Occipital lobe (tissue), 2 donors: Measurements from ENCODE around the gene TNS2. TPM values are rescaled to one million over a fixed set of nuclear protein-coding genes. Genes with fewer than 3 reads are reported as not detected.
A peak's percentile ranks its signal among the peaks of the same experiment; 100 is the strongest.

Source experiments
- DNase-seq: peaks from one replicate; lab custom pipeline; 2025; lab: John Stamatoyannopoulos, UW
- total RNA-seq: library from RNA; depleted of rRNA; stranded (reverse); fragments of >200 nt; gene quantifications from one replicate; pipeline ENCODE4 v1.2.3, GENCODE V29; 2014

The TNS2 gene
- total RNA-seq, 1 donor from 2014 or later: 11.1 TPM

- DNase-seq: peak; percentile 27
Observed at GRCh38 chr12:53056296-53056695, 6.4 kb downstream of the TNS2 start.

GRCh38 chr12:53056901-53057300 lies 7.0 kb downstream of the TNS2 start:
- no peak for DNase-seq

- DNase-seq: no peak
Observed at GRCh38 chr12:53057816-53058500, 8.1 kb downstream of the TNS2 start.

- no peak for DNase-seq
Observed at GRCh38 chr12:53058674-53059433, 9.0 kb downstream of the TNS2 start.

- DNase-seq: no peak
Observed at GRCh38 chr12:53059434-53060063, 9.7 kb downstream of the TNS2 start.

- DNase-seq: no peak
Observed at GRCh38 chr12:53060064-53060720, 10.3 kb downstream of the TNS2 start.

- no peak for DNase-seq
Observed at GRCh38 chr12:53060721-53061276, 10.9 kb downstream of the TNS2 start.

- DNase-seq: no peak
Observed at GRCh38 chr12:53061404-53062010, 11.6 kb downstream of the TNS2 start.

GRCh38 chr12:53062011-53062961 lies 12.4 kb downstream of the TNS2 start:
- DNase-seq: no peak

DNA sequence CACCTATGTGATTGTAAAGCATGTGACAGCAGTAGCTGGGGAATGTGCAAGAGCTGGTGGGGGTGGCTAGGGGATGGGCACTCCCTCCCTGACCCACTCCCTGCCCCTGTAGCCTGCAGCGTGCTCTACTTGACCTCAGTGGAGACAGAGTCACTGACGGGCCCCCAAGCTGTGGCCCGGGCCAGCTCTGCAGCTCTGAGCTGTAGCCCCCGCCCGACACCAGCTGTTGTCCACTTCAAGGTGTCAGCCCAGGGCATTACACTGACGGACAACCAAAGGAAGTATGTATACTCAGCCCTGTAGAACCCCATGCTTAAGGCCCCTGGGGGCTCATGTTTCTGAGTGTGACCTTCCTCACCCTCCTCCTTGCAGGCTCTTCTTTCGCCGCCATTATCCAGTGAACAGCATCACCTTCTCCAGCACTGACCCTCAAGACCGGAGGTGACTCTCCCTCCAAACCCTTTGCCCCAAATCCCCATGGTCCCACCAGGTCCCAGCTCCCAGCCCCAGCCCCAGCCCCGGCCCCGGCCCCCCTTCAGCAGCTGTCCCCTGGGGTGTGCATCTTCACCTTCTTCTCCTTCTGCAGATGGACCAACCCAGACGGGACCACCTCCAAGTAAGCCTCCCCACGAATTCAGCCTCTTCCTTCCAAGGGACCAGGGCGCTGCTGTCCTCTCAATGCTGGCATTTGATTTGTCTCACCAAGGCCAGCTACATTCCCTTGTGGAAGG lies 13.3 kb downstream of the TNS2 start:
- no peak for DNase-seq

DNA sequence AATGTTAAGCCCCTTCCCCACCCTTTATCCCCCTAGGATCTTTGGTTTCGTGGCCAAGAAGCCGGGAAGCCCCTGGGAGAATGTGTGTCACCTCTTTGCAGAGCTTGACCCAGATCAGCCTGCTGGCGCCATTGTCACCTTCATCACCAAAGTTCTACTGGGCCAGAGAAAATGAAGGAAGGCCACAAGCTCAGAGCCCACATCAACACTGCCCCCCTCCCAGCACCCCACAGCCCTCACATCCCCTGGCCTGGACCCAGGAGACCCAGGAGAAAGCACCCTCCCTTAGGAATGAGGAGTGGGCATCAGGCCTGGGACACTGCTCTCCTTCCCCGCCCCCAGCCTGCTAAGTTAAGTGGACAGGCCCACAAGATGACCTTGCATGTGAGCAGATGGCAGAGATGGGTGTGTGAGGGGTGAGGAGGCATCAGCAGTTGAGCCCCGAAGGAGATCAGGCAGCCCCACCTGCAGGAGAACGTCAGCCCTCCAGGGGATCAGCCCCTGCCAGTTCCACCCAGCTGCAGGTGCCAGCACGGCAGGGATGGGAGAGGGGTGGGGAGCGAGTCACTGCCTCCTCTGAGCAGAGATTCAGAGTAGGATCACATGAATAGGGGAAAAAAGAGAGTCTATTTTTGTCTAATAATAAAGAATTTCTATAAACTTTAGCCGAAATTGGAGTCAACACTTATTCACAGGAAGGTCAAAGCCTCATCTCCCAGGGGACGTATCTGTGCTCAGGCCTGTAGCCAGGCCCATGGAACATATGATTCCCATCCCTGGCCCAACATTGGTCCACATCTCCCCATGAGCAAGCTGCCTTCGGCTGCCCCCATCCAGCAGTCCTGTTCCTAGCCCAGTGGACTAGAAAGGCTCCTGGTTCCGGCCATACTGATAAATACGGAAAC lies 14.1 kb downstream of the TNS2 start:
- no peak for DNase-seq

DNA sequence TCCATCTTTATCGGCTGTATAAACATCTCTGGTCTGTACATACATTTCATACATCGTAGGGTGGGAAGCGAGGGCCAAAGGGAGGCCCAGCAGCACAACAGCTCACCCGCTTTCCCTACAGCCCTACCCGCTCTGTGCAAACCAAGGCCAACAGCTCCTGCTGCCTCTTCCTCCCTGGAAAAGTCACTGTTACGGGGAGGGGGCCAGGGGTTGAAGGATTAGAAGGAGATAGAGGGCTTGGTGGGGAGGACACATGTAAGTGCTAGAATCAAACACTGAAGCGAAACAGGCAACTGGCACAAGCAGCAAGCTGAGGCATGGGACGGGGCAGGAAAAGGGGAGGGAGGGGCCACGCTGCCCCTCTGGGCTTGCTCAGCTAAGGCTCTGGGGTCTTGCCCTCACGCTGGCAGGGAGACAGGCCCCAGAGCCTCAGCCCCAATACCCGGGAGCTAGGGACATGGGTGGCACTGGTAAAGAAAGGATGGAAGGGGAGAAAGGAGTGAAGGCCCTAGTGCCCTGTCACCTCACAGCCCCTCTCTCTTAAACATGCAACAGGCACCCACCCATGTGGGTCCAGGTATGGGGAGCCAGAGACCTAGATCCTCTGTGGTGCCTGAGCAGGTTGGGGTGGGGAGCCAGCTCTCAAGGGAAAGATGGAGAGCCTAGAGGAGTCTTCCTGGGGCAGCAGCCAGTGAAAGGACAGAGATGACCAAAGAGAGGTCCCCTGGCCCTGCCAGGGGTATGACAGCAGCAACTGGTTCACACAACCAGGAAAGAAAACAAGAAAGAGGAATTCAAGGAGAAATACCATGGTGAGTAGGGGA lies 15.0 kb downstream of the TNS2 start:
- DNase-seq: no peak

- DNase-seq: no peak
Observed at GRCh38 chr12:53065470-53065869, 15.6 kb downstream of the TNS2 start.

DNA sequence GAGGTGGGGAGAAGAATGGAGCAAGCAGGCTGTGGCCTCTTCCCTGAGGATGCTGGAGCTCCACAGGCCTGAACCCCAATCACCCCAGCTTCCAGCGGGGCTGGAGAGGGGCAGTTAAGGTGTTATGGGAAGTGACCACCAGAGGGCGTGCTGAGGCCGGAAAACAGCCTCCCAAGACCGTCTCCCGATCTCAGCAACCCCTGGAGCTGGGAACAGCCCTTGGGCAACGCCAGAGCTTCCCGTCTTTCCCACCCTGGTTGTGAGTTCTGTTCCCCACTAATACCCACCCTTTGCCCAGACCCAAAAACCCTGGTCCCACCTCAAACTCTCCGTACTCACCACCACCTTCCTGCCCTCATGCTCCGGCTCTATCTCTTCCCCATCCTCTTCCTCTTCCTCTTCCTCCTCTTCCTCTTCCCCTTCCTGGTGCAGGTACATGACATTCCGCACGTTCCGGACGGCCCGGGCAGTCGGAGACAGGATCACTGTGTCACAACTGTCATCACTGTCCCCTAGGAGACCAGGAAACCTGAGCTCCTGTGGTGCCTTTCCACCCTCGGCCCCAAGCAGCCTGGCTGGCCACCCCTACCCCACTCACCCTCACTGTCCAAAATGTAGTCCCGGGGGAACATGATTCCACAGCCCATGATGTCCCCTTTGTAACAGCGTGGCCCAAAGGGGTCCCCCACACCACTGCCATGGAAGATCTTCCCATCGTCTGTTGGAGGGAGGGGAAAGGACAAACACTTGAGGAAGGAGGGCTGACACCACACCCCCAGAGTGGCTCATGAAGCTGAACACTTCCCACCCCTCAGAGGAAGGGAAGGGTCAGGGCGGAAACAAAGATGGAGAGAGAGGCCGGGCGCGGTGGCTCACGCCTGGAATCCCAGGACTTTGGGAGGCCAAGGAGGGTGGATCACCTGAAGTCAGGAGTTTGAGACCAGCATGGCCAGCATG lies 16.4 kb downstream of the TNS2 start:
- DNase-seq: no peak

GRCh38 chr12:53067074-53067992 lies 17.5 kb downstream of the TNS2 start:
- DNase-seq: no peak
